Measurements from ENCODE around the gene ELF1.

ELF1 gene

DNA sequence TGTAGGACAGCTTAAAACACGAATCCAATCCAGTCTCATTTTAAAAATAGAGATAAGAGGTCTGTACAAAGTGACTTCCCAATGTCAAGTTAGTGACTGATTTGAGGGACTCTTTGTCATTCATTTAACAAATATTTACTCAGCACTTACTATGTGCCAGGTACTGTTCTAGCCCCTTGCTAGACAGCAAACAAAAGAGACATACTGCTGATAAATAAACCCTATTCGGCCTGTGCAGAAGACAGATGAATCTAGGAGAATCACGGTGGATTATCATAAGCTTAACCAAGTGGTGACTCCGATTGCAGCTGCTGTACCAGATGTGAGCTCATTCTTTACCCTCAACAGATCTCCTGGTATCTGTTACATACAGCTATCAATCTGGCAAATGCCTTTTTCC is 6.4 kb upstream of the ELF1 start:
- H4K91ac ChIP-seq (ENCODE audit: low read depth, low read length, poor library complexity), result no peak overlapping the region
- DNase-seq (ENCODE audit: low spot score), result no peak
- H2BK120ac ChIP-seq (ENCODE audit: low read depth, low read length), result no peak overlapping the region
- H3K79me1 ChIP-seq (ENCODE audit: low read depth, low read length), result no peaks in the 10 kb centered on the region
- H2AFZ ChIP-seq (ENCODE audit: low read length), result no peak overlapping the region
- H3K23ac ChIP-seq (ENCODE audit: low read depth, low read length, poor library complexity), result no peak overlapping the region
- no CpG with 5 or more reads among the region's 4 CpGs for WGBS, 2 donors (ENCODE audit: extremely low coverage in 2 of 2, insufficient read length in 2 of 2, insufficient replicate concordance in 1 of 2)
- no peak overlapping the region for H3K4ac ChIP-seq (ENCODE audit: low read length)
- no peak overlapping the region for H3K4me2 ChIP-seq (ENCODE audit: insufficient read depth, low read length, poor library complexity, severe bottlenecking)
- H2BK15ac ChIP-seq (ENCODE audit: low read length), result no peak overlapping the region
- no peak overlapping the region for H3K27ac ChIP-seq (replicated peaks; ENCODE audit: low read length)
- no peak overlapping the region for H2BK5ac ChIP-seq (ENCODE audit: low read length)
- H3K18ac ChIP-seq (ENCODE audit: low read length), result no peak overlapping the region
- H3K9ac ChIP-seq (ENCODE audit: low read depth, low read length, poor library complexity), result no peak overlapping the region
- H3K9me3 ChIP-seq (replicated peaks in 1 of 2; ENCODE audit: control insufficient read depth in 2 of 2, insufficient read depth in 1 of 2, low read depth in 1 of 2, low read length in 2 of 2), result no peaks in the 10 kb centered on the region
- H3K4me1 ChIP-seq (ENCODE audit: control insufficient read depth in 2 of 2, insufficient read depth in 1 of 2, low read depth in 1 of 2, low read length in 2 of 2), result no peaks in the 10 kb centered on the region
- no peaks in the 10 kb centered on the region for H3K36me3 ChIP-seq (replicated peaks in 1 of 2; ENCODE audit: control insufficient read depth in 2 of 2, insufficient read depth in 2 of 2, low read length in 2 of 2)
- H3K4me3 ChIP-seq (ENCODE audit: low read length in 2 of 2), result no peak overlapping the region
- no peak overlapping the region for H3K14ac ChIP-seq (ENCODE audit: low read length)
- H2BK12ac ChIP-seq (ENCODE audit: low read length), result no peak overlapping the region
- H2AK5ac ChIP-seq (ENCODE audit: low read depth, low read length), result no peak overlapping the region
- no peaks in the 10 kb centered on the region for H3K27me3 ChIP-seq (ENCODE audit: control insufficient read depth in 3 of 3, insufficient read depth in 3 of 3, low read depth in 1 of 3, low read length in 3 of 3)
- H4K8ac ChIP-seq (ENCODE audit: low read depth, low read length), result no peak overlapping the region

DNA sequence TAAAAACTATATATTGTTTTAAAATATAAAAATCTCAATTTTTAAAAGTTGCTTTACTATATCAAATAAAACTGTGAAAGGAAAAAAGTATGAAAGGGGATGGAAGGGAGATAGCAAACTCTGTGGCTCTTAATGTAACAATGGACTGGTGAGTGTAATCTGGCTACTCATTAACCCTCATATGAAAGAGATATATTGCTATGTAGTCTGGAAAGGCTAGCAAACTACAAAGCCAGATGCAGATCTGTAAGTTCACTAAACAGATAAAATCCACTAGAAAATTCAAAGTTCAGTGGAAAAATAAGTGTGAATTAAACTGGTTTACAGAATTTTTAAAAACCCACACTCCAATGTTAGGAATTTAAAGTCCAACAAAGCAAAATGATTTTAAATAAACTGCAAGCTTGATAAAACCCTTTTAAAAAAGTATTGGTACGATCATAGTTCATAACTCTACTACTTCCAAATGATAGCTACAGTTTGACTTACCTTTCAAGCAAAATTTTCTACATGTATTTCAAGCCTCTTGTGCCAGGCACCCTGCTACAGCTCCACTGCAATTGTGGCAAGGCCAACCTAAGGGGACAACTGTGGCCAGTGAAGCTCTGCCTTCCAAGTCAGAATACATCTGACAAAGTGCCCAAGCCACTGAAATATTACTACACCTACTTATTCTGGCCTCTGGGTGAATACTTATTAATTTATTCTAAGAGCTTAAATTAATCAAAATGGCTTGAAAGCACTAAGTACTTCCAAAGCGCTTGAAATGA is 647 bp upstream of the ELF1 start:
- Histone ChIP-seq H3K4me3 (ENCODE audit: low read length in 2 of 2) (no peak overlapping the region), H2AK5ac (ENCODE audit: low read depth, low read length) (no peak overlapping the region), H2BK12ac (ENCODE audit: low read length) (no peak overlapping the region), H2BK120ac (ENCODE audit: low read depth, low read length) (no peak overlapping the region), H3K4me1 (ENCODE audit: control insufficient read depth in 2 of 2, insufficient read depth in 1 of 2, low read depth in 1 of 2, low read length in 2 of 2) (peaks cover 0 to 3% of the 10 kb centered on the region in 2 donors), H3K23ac (ENCODE audit: low read depth, low read length, poor library complexity) (no peak overlapping the region), H3K4ac (ENCODE audit: low read length) (no peak overlapping the region), H4K91ac (ENCODE audit: low read depth, low read length, poor library complexity) (no peak overlapping the region), H3K18ac (ENCODE audit: low read length) (no peak overlapping the region), H3K9ac (ENCODE audit: low read depth, low read length, poor library complexity) (no peak overlapping the region), H3K36me3 (replicated peaks in 1 of 2; ENCODE audit: control insufficient read depth in 2 of 2, insufficient read depth in 2 of 2, low read length in 2 of 2) (no peaks in the 10 kb centered on the region), H4K8ac (ENCODE audit: low read depth, low read length) (no peak overlapping the region), H2AFZ (ENCODE audit: low read length) (no peak overlapping the region), H3K79me1 (ENCODE audit: low read depth, low read length) (no peaks in the 10 kb centered on the region), H3K4me2 (ENCODE audit: insufficient read depth, low read length, poor library complexity, severe bottlenecking) (no peak overlapping the region), H2BK5ac (ENCODE audit: low read length) (no peak overlapping the region), H3K27ac (replicated peaks; ENCODE audit: low read length) (no peak overlapping the region), H3K27me3 (ENCODE audit: control insufficient read depth in 3 of 3, insufficient read depth in 3 of 3, low read depth in 1 of 3, low read length in 3 of 3) (no peaks in the 10 kb centered on the region), H2BK15ac (ENCODE audit: low read length) (no peak overlapping the region), H3K14ac (ENCODE audit: low read length) (no peak overlapping the region), H3K9me3 (replicated peaks in 1 of 2; ENCODE audit: control insufficient read depth in 2 of 2, insufficient read depth in 1 of 2, low read depth in 1 of 2, low read length in 2 of 2) (no peaks in the 10 kb centered on the region)
- DNase-seq (ENCODE audit: low spot score), result no peak
- no CpG with 5 or more reads among the region's 2 CpGs for WGBS, 2 donors (ENCODE audit: extremely low coverage in 2 of 2, insufficient read length in 2 of 2, insufficient replicate concordance in 1 of 2)

DNA sequence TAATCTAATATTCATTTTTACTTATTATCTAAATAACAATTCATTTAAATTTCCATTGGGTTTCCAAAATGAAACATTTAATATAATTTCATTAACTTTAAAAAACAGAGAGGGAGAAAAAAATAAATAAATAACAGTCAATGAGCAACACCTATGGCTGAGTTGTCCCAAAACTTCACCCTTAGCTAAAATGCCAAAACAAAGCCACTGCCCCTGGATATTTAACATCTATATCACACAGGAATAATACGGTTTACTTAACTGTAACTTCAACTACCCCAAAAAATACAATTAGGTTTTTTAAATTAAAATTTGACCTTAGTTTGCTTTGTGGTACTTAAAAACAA is 541 bp downstream of the ELF1 start:
- no peaks in the 10 kb centered on the region for H3K79me1 ChIP-seq (ENCODE audit: low read depth, low read length)
- H2BK120ac ChIP-seq (ENCODE audit: low read depth, low read length), result no peak overlapping the region
- H3K23ac ChIP-seq (ENCODE audit: low read depth, low read length, poor library complexity), result no peak overlapping the region
- no peak overlapping the region for H3K14ac ChIP-seq (ENCODE audit: low read length)
- peaks cover 0 to 3% of the 10 kb centered on the region in 2 donors for H3K4me1 ChIP-seq (ENCODE audit: control insufficient read depth in 2 of 2, insufficient read depth in 1 of 2, low read depth in 1 of 2, low read length in 2 of 2)
- WGBS, 2 donors (ENCODE audit: extremely low coverage in 2 of 2, insufficient read length in 2 of 2, insufficient replicate concordance in 1 of 2), result no CpG with 5 or more reads among the region's 1 CpG
- no peak overlapping the region for H3K4ac ChIP-seq (ENCODE audit: low read length)
- H3K27me3 ChIP-seq (ENCODE audit: control insufficient read depth in 3 of 3, insufficient read depth in 3 of 3, low read depth in 1 of 3, low read length in 3 of 3), result no peaks in the 10 kb centered on the region
- no peak overlapping the region for H2BK15ac ChIP-seq (ENCODE audit: low read length)
- no peaks in the 10 kb centered on the region for H3K9me3 ChIP-seq (replicated peaks in 1 of 2; ENCODE audit: control insufficient read depth in 2 of 2, insufficient read depth in 1 of 2, low read depth in 1 of 2, low read length in 2 of 2)
- no peak overlapping the region for H3K9ac ChIP-seq (ENCODE audit: low read depth, low read length, poor library complexity)
- H4K8ac ChIP-seq (ENCODE audit: low read depth, low read length), result no peak overlapping the region
- no peak overlapping the region for H2AFZ ChIP-seq (ENCODE audit: low read length)
- no peak overlapping the region for H4K91ac ChIP-seq (ENCODE audit: low read depth, low read length, poor library complexity)
- no peak overlapping the region for H2BK5ac ChIP-seq (ENCODE audit: low read length)
- no peak overlapping the region for H2BK12ac ChIP-seq (ENCODE audit: low read length)
- H3K36me3 ChIP-seq (replicated peaks in 1 of 2; ENCODE audit: control insufficient read depth in 2 of 2, insufficient read depth in 2 of 2, low read length in 2 of 2), result no peaks in the 10 kb centered on the region
- H2AK5ac ChIP-seq (ENCODE audit: low read depth, low read length), result no peak overlapping the region
- no peak overlapping the region for H3K4me2 ChIP-seq (ENCODE audit: insufficient read depth, low read length, poor library complexity, severe bottlenecking)
- no peak for DNase-seq (ENCODE audit: low spot score)
- no peak overlapping the region for H3K18ac ChIP-seq (ENCODE audit: low read length)
- no peak overlapping the region for H3K4me3 ChIP-seq (ENCODE audit: low read length in 2 of 2)
- H3K27ac ChIP-seq (replicated peaks; ENCODE audit: low read length), result no peak overlapping the region

DNA sequence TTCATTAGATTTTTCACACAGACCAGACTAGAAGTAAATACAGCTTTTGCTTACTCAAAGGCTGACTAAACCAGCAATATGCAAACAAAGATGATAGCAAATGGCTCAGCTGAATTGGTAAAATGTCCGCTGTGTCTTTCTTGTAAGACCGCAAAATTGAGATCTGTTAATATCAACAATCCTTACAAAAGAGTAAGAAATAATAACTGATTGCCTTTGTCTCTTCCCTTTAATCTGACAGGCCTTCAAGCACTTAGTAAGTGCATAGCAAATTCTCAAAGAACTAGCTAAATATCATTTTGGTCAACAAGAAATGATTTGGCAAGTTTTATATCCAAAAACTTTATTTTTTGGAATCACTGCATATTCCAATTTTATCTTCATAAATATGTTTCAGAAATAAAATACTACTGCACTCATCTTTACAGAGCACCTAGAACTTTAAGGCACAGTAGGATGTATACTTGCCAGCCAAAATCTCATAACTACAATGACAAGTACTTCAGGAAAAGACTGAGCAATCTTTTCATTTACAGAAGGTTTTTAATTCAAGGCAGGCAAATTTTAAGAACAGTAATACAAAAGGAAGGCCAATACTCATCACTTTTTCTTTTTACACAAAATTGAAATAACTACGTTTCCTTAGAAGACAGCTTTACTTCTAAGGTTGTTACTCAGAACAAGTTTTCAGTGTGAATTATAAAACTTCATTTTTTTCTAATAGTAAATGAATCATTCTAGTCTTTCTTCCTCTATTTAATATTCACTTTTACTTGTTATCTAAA is 1.1 kb downstream of the ELF1 start:
- H3K18ac ChIP-seq (ENCODE audit: low read length), result no peak overlapping the region
- no peaks in the 10 kb centered on the region for H3K27me3 ChIP-seq (ENCODE audit: control insufficient read depth in 3 of 3, insufficient read depth in 3 of 3, low read depth in 1 of 3, low read length in 3 of 3)
- H3K4me3 ChIP-seq (ENCODE audit: low read length in 2 of 2), result no peak overlapping the region
- no peaks in the 10 kb centered on the region for H3K79me1 ChIP-seq (ENCODE audit: low read depth, low read length)
- H4K91ac ChIP-seq (ENCODE audit: low read depth, low read length, poor library complexity), result no peak overlapping the region
- H3K9me3 ChIP-seq (replicated peaks in 1 of 2; ENCODE audit: control insufficient read depth in 2 of 2, insufficient read depth in 1 of 2, low read depth in 1 of 2, low read length in 2 of 2), result no peaks in the 10 kb centered on the region
- H2BK12ac ChIP-seq (ENCODE audit: low read length), result no peak overlapping the region
- H2AK5ac ChIP-seq (ENCODE audit: low read depth, low read length), result no peak overlapping the region
- no peak overlapping the region for H2AFZ ChIP-seq (ENCODE audit: low read length)
- H3K4me1 ChIP-seq (ENCODE audit: control insufficient read depth in 2 of 2, insufficient read depth in 1 of 2, low read depth in 1 of 2, low read length in 2 of 2), result peaks cover 0 to 3% of the 10 kb centered on the region in 2 donors
- H3K4ac ChIP-seq (ENCODE audit: low read length), result no peak overlapping the region
- no peak overlapping the region for H2BK120ac ChIP-seq (ENCODE audit: low read depth, low read length)
- no CpG with 5 or more reads among the region's 3 CpGs for WGBS, 2 donors (ENCODE audit: extremely low coverage in 2 of 2, insufficient read length in 2 of 2, insufficient replicate concordance in 1 of 2)
- H3K9ac ChIP-seq (ENCODE audit: low read depth, low read length, poor library complexity), result no peak overlapping the region
- H3K27ac ChIP-seq (replicated peaks; ENCODE audit: low read length), result no peak overlapping the region
- no peak overlapping the region for H3K14ac ChIP-seq (ENCODE audit: low read length)
- H3K4me2 ChIP-seq (ENCODE audit: insufficient read depth, low read length, poor library complexity, severe bottlenecking), result no peak overlapping the region
- no peak overlapping the region for H2BK15ac ChIP-seq (ENCODE audit: low read length)
- DNase-seq (ENCODE audit: low spot score), result no peak
- H4K8ac ChIP-seq (ENCODE audit: low read depth, low read length), result no peak overlapping the region
- no peaks in the 10 kb centered on the region for H3K36me3 ChIP-seq (replicated peaks in 1 of 2; ENCODE audit: control insufficient read depth in 2 of 2, insufficient read depth in 2 of 2, low read length in 2 of 2)
- no peak overlapping the region for H3K23ac ChIP-seq (ENCODE audit: low read depth, low read length, poor library complexity)
- H2BK5ac ChIP-seq (ENCODE audit: low read length), result no peak overlapping the region

Data from neuronal stem cell (in vitro differentiated cells).